ENCODE results near the gene ZNF605.

GRCh38 chr12:132937476-132937875 is 18.6 kb downstream of the ZNF605 start:
- TF ChIP-seq CTCF (IDR thresholded peaks at IDR 0.05; ENCODE audit: extremely low read depth in 1 of 2, insufficient read depth in 1 of 2, low read depth in 1 of 2, low read length in 2 of 2): no peak
- no peak for TF ChIP-seq POLR2AphosphoS5 (IDR thresholded peaks at IDR 0.05; ENCODE audit: insufficient read depth, low read depth, low read length)
- TF ChIP-seq POLR2A (IDR thresholded peaks at IDR 0.05; ENCODE audit: low read depth, low read length): no peak
- no peak for TF ChIP-seq EZH2 (IDR thresholded peaks at IDR 0.05; ENCODE audit: borderline replicate concordance, low read depth, low read length, severe bottlenecking)
- TF ChIP-seq, protein P1, sequence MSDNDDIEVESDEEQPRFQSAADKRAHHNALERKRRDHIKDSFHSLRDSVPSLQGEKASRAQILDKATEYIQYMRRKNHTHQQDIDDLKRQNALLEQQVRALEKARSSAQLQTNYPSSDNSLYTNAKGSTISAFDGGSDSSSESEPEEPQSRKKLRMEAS (IDR thresholded peaks at IDR 0.05; ENCODE audit: insufficient read depth, insufficient read length): no peak
- TF ChIP-seq JUN (IDR thresholded peaks at IDR 0.05; ENCODE audit: borderline replicate concordance, insufficient read depth, insufficient read length, low read depth): no peak
- no peak for TF ChIP-seq MYC (IDR thresholded peaks at IDR 0.05; ENCODE audit: low read depth, low read length)
